GM21786 (cell line): Measurements from ENCODE around the gene PROCR.
"Not testable (repeated sequence)": the region's sequence is repeated elsewhere in the genome, so short reads cannot be mapped to it uniquely, and the experiment has no call there.

Source experiments
- ATAC-seq: cut with Tn5 transposase; IDR thresholded peaks from one replicate; pipeline ENCODE4 v1.9.1; 2021; ENCODE audit not compliant: unreplicated experiment

Gene PROCR

GRCh38 chr20:35192118-35192872 lies 20.4 kb downstream of the PROCR start:
- ATAC-seq = no peak

GRCh38 chr20:35193031-35193791 lies 21.3 kb downstream of the PROCR start:
- not testable (repeated sequence) for ATAC-seq

- ATAC-seq = no peak
Measured at GRCh38 chr20:35196313-35196712, 24.4 kb downstream of the PROCR start.

GRCh38 chr20:35199740-35200139 lies 27.9 kb downstream of the PROCR start:
- ATAC-seq = no peak

GRCh38 chr20:35200267-35200666 lies 28.4 kb downstream of the PROCR start:
- no peak for ATAC-seq

- not testable (repeated sequence) for ATAC-seq
Measured at GRCh38 chr20:35201467-35201866, 29.6 kb downstream of the PROCR start.

- ATAC-seq = no peak
Measured at GRCh38 chr20:35206802-35207201, 34.9 kb downstream of the PROCR start.

GRCh38 chr20:35207950-35208611 lies 36.2 kb downstream of the PROCR start:
- no peak for ATAC-seq

- ATAC-seq = no peak
Measured at GRCh38 chr20:35215066-35215956, 43.4 kb downstream of the PROCR start.

- no peak for ATAC-seq
Measured at GRCh38 chr20:35216541-35216940, 44.7 kb downstream of the PROCR start.

- no peak for ATAC-seq
Measured at GRCh38 chr20:35223941-35224340, 52.1 kb downstream of the PROCR start.

- ATAC-seq = no peak
Measured at GRCh38 chr20:35224536-35224935, 52.7 kb downstream of the PROCR start.

- no peak for ATAC-seq
Measured at GRCh38 chr20:35225319-35226125, 53.6 kb downstream of the PROCR start.

- ATAC-seq = no peak
Measured at GRCh38 chr20:35226126-35226883, 54.4 kb downstream of the PROCR start, which contains the start of gene MMP24. Gene MMP24 (plus strand): TSS chr20:35226690. CDS start chr20:35226739, 49 bp downstream.
